Measurements from ENCODE around the gene SERBP1. TPM values are rescaled to one million over a fixed set of nuclear protein-coding genes. Genes with fewer than 3 reads are reported as not detected.

SERBP1 gene
- total RNA-seq, 6 experiments from 2014 or later: 192 to 263 (median 242) TPM

GRCh38 chr1:67440339-67440738, 10.1 kb upstream of the SERBP1 start:
- no peak for TF ChIP-seq CTCF (IDR thresholded peaks at IDR 0.05)
- H3K4me1 Mint-ChIP-seq (ENCODE audit: low read depth): peaks cover 23% of the 10 kb centered on the region
- no peak overlapping the region for H3K4me3 Mint-ChIP-seq
- no peaks in the 10 kb centered on the region for H3K36me3 Mint-ChIP-seq (ENCODE audit: low read depth)
- DNase-seq: no peak
- H3K9me3 Mint-ChIP-seq: no peaks in the 10 kb centered on the region
- H3K27ac Mint-ChIP-seq: no peak overlapping the region
- peaks cover 5% of the 10 kb centered on the region for H3K27me3 Mint-ChIP-seq (ENCODE audit: insufficient read depth)

DNA sequence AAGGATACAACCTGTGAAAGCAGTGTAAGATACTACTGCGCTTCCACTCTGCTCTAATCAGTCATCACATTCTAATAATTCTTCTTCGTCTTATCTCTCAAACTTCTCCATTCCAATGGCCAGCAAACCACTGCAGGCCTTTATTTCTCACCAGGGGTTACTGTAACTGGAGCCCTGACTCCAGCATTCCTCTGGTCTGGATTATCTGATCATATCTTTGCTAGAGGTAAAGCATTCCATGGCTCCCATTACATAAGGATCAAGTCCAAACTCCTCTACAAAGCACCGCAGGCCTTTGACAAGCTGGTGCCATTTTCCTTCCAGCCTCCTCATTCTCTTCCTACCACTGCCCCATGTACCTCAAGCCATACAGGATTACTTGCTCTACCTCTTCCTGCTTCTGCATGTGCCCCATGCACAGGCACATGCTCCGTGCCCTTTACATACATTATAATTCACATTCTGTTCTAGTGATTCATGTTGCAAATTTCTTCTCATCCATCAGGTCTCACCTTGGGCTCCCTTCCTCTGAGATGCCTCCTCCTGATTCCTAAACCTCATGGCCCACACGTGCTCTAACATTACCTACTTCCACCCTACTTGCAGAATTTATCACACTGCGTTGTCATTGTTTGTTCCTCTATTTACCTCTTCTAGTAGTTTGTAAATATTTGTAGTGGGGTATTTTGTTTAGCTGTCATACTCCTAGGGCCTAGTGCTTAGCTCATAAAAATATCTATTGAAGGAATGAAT, 9.3 kb upstream of the SERBP1 start:
- DNase-seq: peak; percentile 17
- Mint-ChIP-seq H3K4me3 (no peak overlapping the region), H3K9me3 (no peaks in the 10 kb centered on the region), H3K4me1 (ENCODE audit: low read depth) (peaks cover 30% of the 10 kb centered on the region), H3K36me3 (ENCODE audit: low read depth) (no peaks in the 10 kb centered on the region), H3K27me3 (ENCODE audit: insufficient read depth) (peaks cover 3% of the 10 kb centered on the region; the same call in 1 of the 2 replicates), H3K27ac (no peak overlapping the region)
- no peak for TF ChIP-seq CTCF (IDR thresholded peaks at IDR 0.05)

GRCh38 chr1:67437961-67438360, 7.8 kb upstream of the SERBP1 start:
- Mint-ChIP-seq H3K4me1 (ENCODE audit: low read depth) (peaks cover 45% of the 10 kb centered on the region), H3K27ac (no peak overlapping the region), H3K9me3 (no peaks in the 10 kb centered on the region), H3K36me3 (ENCODE audit: low read depth) (no peaks in the 10 kb centered on the region), H3K4me3 (no peak overlapping the region), H3K27me3 (ENCODE audit: insufficient read depth) (no peaks in the 10 kb centered on the region)
- TF ChIP-seq CTCF (IDR thresholded peaks at IDR 0.05): no peak
- no peak for DNase-seq

- H3K27me3 Mint-ChIP-seq (ENCODE audit: insufficient read depth): no peaks in the 10 kb centered on the region
- no peak for DNase-seq
- H3K4me3 Mint-ChIP-seq: no peak overlapping the region
- no peaks in the 10 kb centered on the region for H3K9me3 Mint-ChIP-seq
- TF ChIP-seq CTCF (IDR thresholded peaks at IDR 0.05): no peak
- no peaks in the 10 kb centered on the region for H3K36me3 Mint-ChIP-seq (ENCODE audit: low read depth)
- no peak overlapping the region for H3K27ac Mint-ChIP-seq
- H3K4me1 Mint-ChIP-seq (ENCODE audit: low read depth): peaks cover 59% of the 10 kb centered on the region
These were observed 6.4 kb upstream of the SERBP1 start for GRCh38 chr1:67436511-67437055.

- no peak for DNase-seq
- peaks cover 8% of the 10 kb centered on the region for H3K36me3 Mint-ChIP-seq (ENCODE audit: low read depth)
- peaks cover 2% of the 10 kb centered on the region; the same call in 1 of the 2 replicates for H3K27me3 Mint-ChIP-seq (ENCODE audit: insufficient read depth)
- no peak for TF ChIP-seq CTCF (IDR thresholded peaks at IDR 0.05)
- H3K4me3 Mint-ChIP-seq: no peak overlapping the region
- H3K27ac Mint-ChIP-seq: no peak overlapping the region
- H3K4me1 Mint-ChIP-seq (ENCODE audit: low read depth): peaks cover 50% of the 10 kb centered on the region
- no peaks in the 10 kb centered on the region for H3K9me3 Mint-ChIP-seq
These were observed 4.3 kb upstream of the SERBP1 start for GRCh38 chr1:67434491-67434890.
